Mesenchymal stem cell (in vitro differentiated cells and primary cell): ENCODE measurements around the gene NFIB.

ENCODE experiments used
- DNase-seq: peaks from one replicate; pipeline ENCODE4 v3.0.0-alpha.2; 2013
- H2AFZ ChIP-seq: one replicate; pipeline ENCODE4 v1.6.1; 2013; ENCODE audit warnings: low read depth, mild to moderate bottlenecking, control low read depth, inconsistent platforms, low read length, moderate library complexity
- H2AK5ac ChIP-seq: 2 replicates; pipeline ENCODE4 v1.6.1; 2013; ENCODE audit warnings: low read length, moderate library complexity, mild to moderate bottlenecking, inconsistent platforms; ENCODE audit not compliant: severe bottlenecking
- H2BK120ac ChIP-seq: one replicate; pipeline ENCODE4 v1.6.1; 2013; ENCODE audit warnings: low read depth, mild to moderate bottlenecking, inconsistent platforms, low read length, moderate library complexity
- H2BK12ac ChIP-seq, 2 experiments: one replicate each; pipeline ENCODE4 v1.6.1; 2013; ENCODE audit warnings: inconsistent platforms in 2 of 2, low read length in 2 of 2, mild to moderate bottlenecking in 2 of 2, moderate library complexity in 2 of 2, control low read depth in 1 of 2
- H2BK15ac ChIP-seq: one replicate; pipeline ENCODE4 v1.6.1; 2013; ENCODE audit warnings: mild to moderate bottlenecking, low read depth, inconsistent platforms; ENCODE audit not compliant: poor library complexity, severe bottlenecking
- H2BK5ac ChIP-seq: 2 replicates; pipeline ENCODE4 v1.6.1; 2013; ENCODE audit warnings: low read depth, mild to moderate bottlenecking, low read length, control low read depth, inconsistent platforms; ENCODE audit not compliant: poor library complexity, severe bottlenecking
- H3K14ac ChIP-seq, 2 experiments: one replicate each; pipeline ENCODE4 v1.6.1; 2013; ENCODE audit warnings: inconsistent platforms in 2 of 2, low read length in 2 of 2, control low read depth in 1 of 2, mild to moderate bottlenecking in 1 of 2, moderate library complexity in 1 of 2
- H3K18ac ChIP-seq, 2 experiments: one replicate each; pipeline ENCODE4 v1.6.1; 2013; ENCODE audit warnings: inconsistent platforms in 2 of 2, low read length in 2 of 2, control low read depth in 1 of 2, low read depth in 1 of 2, mild to moderate bottlenecking in 1 of 2
- H3K23ac ChIP-seq, 2 experiments: one replicate each; pipeline ENCODE4 v1.6.1; 2013; ENCODE audit warnings: inconsistent platforms in 2 of 2, low read length in 2 of 2, mild to moderate bottlenecking in 2 of 2, moderate library complexity in 2 of 2, control low read depth in 1 of 2
- H3K27ac ChIP-seq: 2 replicates; pipeline ENCODE4 v1.5.1; 2013; ENCODE audit warnings: mild to moderate bottlenecking, moderate library complexity, low read length, control low read depth, inconsistent platforms; ENCODE audit not compliant: poor library complexity, severe bottlenecking
- H3K27me3 ChIP-seq, 2 experiments: 2 replicates each; pipeline versions ENCODE4 v1.6.1 to v1.7.0; 2013; ENCODE audit warnings: low read length in 2 of 2, mild to moderate bottlenecking in 2 of 2, moderate library complexity in 2 of 2, control low read depth in 1 of 2, inconsistent platforms in 1 of 2; ENCODE audit not compliant: control insufficient read depth in 1 of 2, insufficient read depth in 1 of 2
- H3K36me3 ChIP-seq, 2 experiments: 2 replicates each; pipeline versions ENCODE4 v1.6.1 to v1.7.0; 2013; ENCODE audit warnings: low read length in 2 of 2, control low read depth in 1 of 2, inconsistent platforms in 1 of 2, low read depth in 1 of 2, mild to moderate bottlenecking in 1 of 2; ENCODE audit not compliant: insufficient read depth in 2 of 2, control insufficient read depth in 1 of 2
- H3K4ac ChIP-seq, 2 experiments: one replicate each; pipeline ENCODE4 v1.6.1; 2013; ENCODE audit warnings: inconsistent platforms in 2 of 2, low read length in 2 of 2, mild to moderate bottlenecking in 2 of 2, moderate library complexity in 2 of 2, control low read depth in 1 of 2, low read depth in 1 of 2
- H3K4me1 ChIP-seq: 2 replicates; pipeline ENCODE4 v1.6.1; 2013; ENCODE audit warnings: low read depth, low read length, control low read depth; ENCODE audit not compliant: control insufficient read depth, insufficient read depth
- H3K4me2 ChIP-seq: 2 replicates; pipeline ENCODE4 v1.6.1; 2013; ENCODE audit warnings: low read length, mild to moderate bottlenecking, inconsistent platforms; ENCODE audit not compliant: poor library complexity, severe bottlenecking
- H3K4me3 ChIP-seq, 2 experiments: 2 replicates each; pipeline versions ENCODE4 v1.5.1 to v1.7.0; 2013; ENCODE audit warnings: low read length in 2 of 2, mild to moderate bottlenecking in 2 of 2, control low read depth in 1 of 2, low read depth in 1 of 2; ENCODE audit not compliant: insufficient read depth in 1 of 2
- H3K79me1 ChIP-seq: replicated peaks from 2 replicates; pipeline ENCODE4 v1.6.1; 2013; ENCODE audit warnings: mild to moderate bottlenecking, control low read depth, low read length, inconsistent platforms; ENCODE audit not compliant: poor library complexity, severe bottlenecking
- H3K9ac ChIP-seq: 2 replicates; pipeline ENCODE4 v1.7.0; 2013; ENCODE audit warnings: mild to moderate bottlenecking, low read length, moderate library complexity
- H3K9me3 ChIP-seq: 2 replicates; pipeline ENCODE4 v1.7.0; 2013; ENCODE audit warnings: mild to moderate bottlenecking, low read length; ENCODE audit not compliant: control insufficient read depth
- H4K8ac ChIP-seq: one replicate; pipeline ENCODE4 v1.6.1; 2013; ENCODE audit warnings: inconsistent platforms, mild to moderate bottlenecking, low read length, moderate library complexity
- H4K91ac ChIP-seq: one replicate; pipeline ENCODE4 v1.6.1; 2013; ENCODE audit warnings: mild to moderate bottlenecking, low read length, inconsistent platforms
- WGBS: methylation state at CpG from one replicate; pipeline ENCODE4 v1.1.7; 2013; ENCODE audit warnings: mixed read lengths; 5-methylcytosine and 5-hydroxymethylcytosine counted together

NFIB gene

DNA sequence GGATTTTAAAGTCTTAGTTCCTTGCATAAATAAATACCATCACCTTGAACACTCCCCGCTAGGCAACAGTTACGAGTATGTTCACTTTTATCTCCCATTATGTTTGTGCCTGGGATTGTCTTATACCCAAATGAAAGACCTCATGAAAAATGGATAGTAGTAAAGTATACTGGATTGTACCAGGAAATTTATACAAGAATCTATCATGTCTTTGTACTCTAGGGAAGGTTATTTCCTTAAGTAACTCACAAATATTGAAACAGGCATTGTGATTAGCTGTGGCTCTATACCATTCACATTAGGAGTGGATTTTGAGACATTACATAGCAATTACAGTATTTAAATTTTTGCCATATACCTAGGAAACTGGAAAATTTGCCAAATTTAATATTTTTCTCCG is 24.0 kb downstream of the NFIB start:
- no peak overlapping the region for H2BK12ac ChIP-seq
- no peak overlapping the region for H3K4me2 ChIP-seq
- no peak for DNase-seq
- 98% methylated on average over 2 of the region's 3 CpGs for WGBS
- no peak overlapping the region for H4K8ac ChIP-seq
- H3K23ac ChIP-seq: no peak overlapping the region
- no peak overlapping the region for H2BK15ac ChIP-seq
- H3K4me1 ChIP-seq: no peaks in the 10 kb centered on the region
- no peak overlapping the region for H3K27ac ChIP-seq
- no peaks in the 10 kb centered on the region for H3K9me3 ChIP-seq
- H3K14ac ChIP-seq: no peak overlapping the region
- no peak overlapping the region for H2AFZ ChIP-seq
- peaks cover 16% of the 10 kb centered on the region for H3K79me1 ChIP-seq
- no peak overlapping the region for H3K18ac ChIP-seq
- no peaks in the 10 kb centered on the region for H3K36me3 ChIP-seq
- no peak overlapping the region for H3K4ac ChIP-seq
- H4K91ac ChIP-seq: no peak overlapping the region
- no peaks in the 10 kb centered on the region for H3K27me3 ChIP-seq
- H3K4me3 ChIP-seq: no peak overlapping the region
- H2BK120ac ChIP-seq: no peak overlapping the region
- no peak overlapping the region for H2BK5ac ChIP-seq
- no peak overlapping the region for H3K9ac ChIP-seq
- no peak overlapping the region for H2AK5ac ChIP-seq

DNA sequence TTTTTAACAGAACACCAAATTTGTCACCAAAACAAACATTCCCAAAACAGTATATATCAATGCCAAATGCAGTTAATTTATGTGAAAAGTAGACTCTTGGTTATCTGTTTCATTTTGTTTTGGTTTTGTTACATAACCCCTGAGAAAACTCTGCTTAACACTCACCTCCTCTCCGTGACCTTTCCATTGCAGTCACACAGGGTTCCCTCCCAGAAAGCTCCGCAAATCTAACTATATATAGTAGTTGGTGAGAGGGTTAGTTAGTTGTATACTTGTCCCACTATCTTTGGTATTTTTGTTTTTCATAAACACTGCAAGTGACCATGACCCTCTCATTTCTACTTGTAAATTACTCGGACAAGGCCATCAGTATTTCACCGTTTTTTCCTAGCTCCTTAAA is 25.5 kb downstream of the NFIB start:
- Histone ChIP-seq H2AFZ (no peak overlapping the region), H3K14ac (no peak overlapping the region), H2BK5ac (no peak overlapping the region), H3K4me2 (no peak overlapping the region), H3K9me3 (no peaks in the 10 kb centered on the region), H3K4me1 (no peaks in the 10 kb centered on the region), H3K9ac (no peak overlapping the region), H3K4ac (no peak overlapping the region), H2BK120ac (no peak overlapping the region), H3K36me3 (no peaks in the 10 kb centered on the region), H2BK12ac (no peak overlapping the region), H4K91ac (no peak overlapping the region), H2AK5ac (no peak overlapping the region), H3K4me3 (no peak overlapping the region), H3K27ac (no peak overlapping the region), H2BK15ac (no peak overlapping the region), H4K8ac (no peak overlapping the region), H3K27me3 (no peaks in the 10 kb centered on the region), H3K23ac (no peak overlapping the region), H3K79me1 (peaks cover 15% of the 10 kb centered on the region), H3K18ac (no peak overlapping the region)
- 60% methylated on average over 2 of the region's 4 CpGs for WGBS
- no peak for DNase-seq

DNA sequence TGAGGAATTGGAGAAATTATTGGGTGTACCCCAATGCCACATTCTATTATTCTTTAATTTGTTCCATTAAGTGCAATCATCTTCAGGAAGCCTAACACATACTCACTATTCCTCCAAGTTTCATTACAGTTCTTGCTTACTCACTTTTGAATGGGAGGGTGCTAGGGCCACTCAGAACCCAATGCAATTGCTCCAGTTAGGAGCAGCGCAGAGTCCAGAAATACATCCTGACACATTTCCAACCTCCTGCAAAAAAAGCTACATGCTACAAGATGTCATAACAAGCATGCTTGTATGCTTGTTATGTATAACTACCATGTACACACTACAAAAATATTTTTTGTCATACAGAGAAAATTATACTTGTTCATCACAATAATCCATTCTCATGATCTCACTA is 27.8 kb downstream of the NFIB start:
- Histone ChIP-seq H3K23ac (no peak overlapping the region), H2AFZ (no peak overlapping the region), H3K79me1 (peaks cover 14% of the 10 kb centered on the region), H2BK15ac (no peak overlapping the region), H3K4me3 (no peak overlapping the region), H3K4ac (no peak overlapping the region), H4K8ac (no peak overlapping the region), H3K18ac (no peak overlapping the region), H2BK5ac (no peak overlapping the region), H3K4me2 (no peak overlapping the region), H3K14ac (no peak overlapping the region), H2BK12ac (no peak overlapping the region), H3K9ac (no peak overlapping the region), H3K9me3 (no peaks in the 10 kb centered on the region), H4K91ac (no peak overlapping the region), H3K36me3 (no peaks in the 10 kb centered on the region), H3K4me1 (no peaks in the 10 kb centered on the region), H2AK5ac (no peak overlapping the region), H3K27me3 (no peaks in the 10 kb centered on the region), H3K27ac (no peak overlapping the region), H2BK120ac (no peak overlapping the region)
- DNase-seq: no peak
- no CpG with 5 or more reads among the region's 1 CpG for WGBS

DNA sequence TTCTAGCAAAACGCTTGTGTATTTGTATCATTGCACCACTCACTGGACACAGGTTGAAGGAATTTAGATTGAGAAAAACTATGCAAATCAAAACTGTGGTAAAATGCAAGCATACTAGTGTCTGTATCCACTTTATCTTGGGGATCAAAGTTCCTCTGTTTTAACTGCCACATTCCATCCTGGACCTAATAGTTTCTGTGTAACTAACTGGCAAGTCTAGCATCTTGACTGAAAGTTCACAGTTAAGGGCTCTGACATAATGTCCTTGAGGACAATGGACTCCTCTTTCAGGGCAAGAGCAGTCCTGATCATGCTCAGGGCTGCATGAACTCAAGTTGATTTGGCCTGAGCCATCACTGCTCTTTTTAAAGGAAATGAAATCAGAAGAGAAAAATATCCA is 30.7 kb downstream of the NFIB start:
- Histone ChIP-seq H2AFZ (no peak overlapping the region), H3K18ac (no peak overlapping the region), H3K79me1 (peaks cover 11% of the 10 kb centered on the region), H2BK5ac (no peak overlapping the region), H3K4ac (no peak overlapping the region), H4K91ac (no peak overlapping the region), H3K4me3 (no peak overlapping the region), H2BK12ac (no peak overlapping the region), H4K8ac (no peak overlapping the region), H3K27me3 (no peaks in the 10 kb centered on the region), H3K4me2 (no peak overlapping the region), H2AK5ac (no peak overlapping the region), H2BK120ac (no peak overlapping the region), H3K23ac (no peak overlapping the region), H2BK15ac (no peak overlapping the region), H3K14ac (no peak overlapping the region), H3K27ac (no peak overlapping the region), H3K36me3 (peaks cover 0 to 5% of the 10 kb centered on the region in 2 experiments), H3K9me3 (no peaks in the 10 kb centered on the region), H3K9ac (no peak overlapping the region), H3K4me1 (no peaks in the 10 kb centered on the region)
- no peak for DNase-seq
- 86% methylated on average over 1 of the region's 1 CpG for WGBS
